HG03196 (cell line): Measurements from ENCODE around the gene MMD2.

Source experiments
- ATAC-seq: cut with Tn5 transposase; IDR thresholded peaks from one replicate; pipeline ENCODE4 v1.9.1; 2021; ENCODE audit not compliant: unreplicated experiment

Gene MMD2

DNA sequence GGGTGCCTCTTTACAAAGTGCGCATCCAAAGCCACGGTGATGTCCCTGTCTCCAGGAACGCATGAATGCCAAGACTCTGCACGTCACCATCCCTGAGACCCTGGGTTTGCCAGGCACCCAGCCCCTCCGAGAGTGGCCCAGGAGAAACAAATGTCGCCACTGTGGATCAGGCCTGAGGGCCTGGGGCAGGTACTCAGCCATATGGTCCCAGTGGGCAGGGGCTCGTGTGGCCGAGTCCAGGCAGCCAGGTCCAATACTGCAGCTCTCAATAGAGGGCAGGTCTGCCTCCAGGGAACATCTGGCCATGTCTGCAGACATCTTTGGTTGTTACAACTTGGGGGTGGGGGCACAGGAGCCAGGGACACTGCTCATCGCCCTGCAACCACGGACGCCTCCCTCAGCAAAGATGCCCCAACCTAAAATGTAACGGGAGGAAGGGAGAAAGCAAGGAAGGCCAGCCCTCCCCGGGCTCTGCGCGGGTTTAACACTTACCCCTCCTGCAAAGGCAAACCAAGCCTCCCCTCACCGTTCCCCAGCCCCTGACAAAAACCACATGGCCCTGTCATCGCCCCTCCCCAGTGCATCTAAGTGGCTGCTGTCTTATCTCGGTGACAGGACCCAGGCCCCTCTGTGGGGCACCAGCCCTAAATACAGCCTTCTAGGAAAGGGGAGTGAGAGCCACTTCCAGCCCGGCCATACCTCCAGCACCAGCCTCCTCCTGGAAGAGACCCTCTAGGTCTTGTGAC is 86.9 kb downstream of the MMD2 start:
- ATAC-seq, result no peak

DNA sequence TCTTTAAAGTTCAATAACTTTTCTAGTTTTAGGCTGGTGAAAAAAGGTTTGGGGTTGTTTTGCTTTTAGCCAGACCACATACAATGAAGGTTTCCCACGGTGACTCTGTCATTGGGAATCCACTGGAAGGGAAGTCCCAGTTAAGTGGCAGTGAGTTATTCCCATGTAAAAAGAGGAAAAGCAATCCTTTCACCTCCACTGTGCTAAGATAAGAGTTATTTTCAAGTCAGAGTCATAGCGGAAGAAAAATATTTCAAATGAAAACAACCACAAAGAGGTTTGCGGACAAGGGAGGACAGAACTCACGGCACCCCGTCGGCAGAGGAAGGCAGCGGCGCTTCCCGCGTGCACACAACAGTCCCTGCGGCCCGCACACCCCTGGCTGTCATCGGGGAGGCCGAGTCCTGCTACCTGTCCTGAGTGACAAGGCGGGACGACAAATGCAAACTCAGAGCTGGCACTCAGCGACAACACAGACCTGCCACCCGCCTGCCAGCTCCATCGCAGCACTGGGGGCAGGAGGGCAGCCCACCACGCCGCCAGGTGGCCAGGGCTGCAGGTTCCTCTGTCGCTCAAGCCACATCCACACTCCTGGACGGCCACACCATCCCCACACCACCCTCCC is 87.8 kb downstream of the MMD2 start:
- ATAC-seq, result no peak

GRCh38 chr7:4868493-4868892 is 90.5 kb downstream of the MMD2 start:
- no peak for ATAC-seq

- ATAC-seq, result no peak
Observed at GRCh38 chr7:4866528-4867496, 92.2 kb downstream of the MMD2 start.

DNA sequence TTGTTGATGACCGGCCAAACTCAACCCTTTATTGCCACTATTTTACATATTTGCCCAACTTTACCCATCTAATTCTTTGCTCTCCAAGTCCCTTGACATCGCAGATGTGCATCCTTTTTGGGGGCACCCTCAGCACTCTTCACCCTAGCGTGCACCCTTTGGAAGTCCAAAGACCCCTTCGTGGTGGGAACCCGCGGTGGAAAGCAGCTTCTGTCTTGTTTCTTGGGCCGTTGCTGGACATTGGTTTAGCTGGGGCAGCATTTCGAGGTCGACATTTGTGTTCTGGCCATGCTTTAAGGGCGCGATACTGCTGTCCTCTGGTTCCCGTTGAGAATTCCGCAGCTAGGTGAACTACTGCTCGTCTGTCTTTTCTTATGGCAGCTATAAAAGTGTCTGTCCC is 96.8 kb downstream of the MMD2 start:
- ATAC-seq, result no peak

DNA sequence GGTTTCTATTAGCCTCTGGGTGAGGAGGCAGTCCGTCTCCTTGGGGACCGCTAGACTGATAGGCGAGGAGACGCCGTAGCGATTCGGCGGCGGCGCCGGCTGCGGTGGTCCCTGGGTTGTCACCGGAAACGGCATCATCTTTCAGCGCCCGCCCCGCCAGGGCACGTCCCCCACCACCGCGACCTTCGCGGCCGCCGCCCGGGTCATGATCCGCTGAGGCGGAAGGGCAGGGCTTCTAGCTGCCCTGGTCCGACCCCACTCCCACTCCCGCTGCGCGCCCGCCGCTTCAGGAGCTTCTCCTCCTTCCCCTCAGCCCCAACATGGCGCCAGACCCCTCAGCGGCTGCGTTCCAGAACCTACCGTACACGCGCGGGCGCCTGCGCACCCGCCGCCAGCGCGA is 97.3 kb downstream of the MMD2 start, which contains the start of gene PAPOLB:
Gene PAPOLB, minus strand, starts transcription at position 358 of the 400 bp plus-strand sequence. Its CDS starts 220 bp downstream, at position 138.
- no peak for ATAC-seq

- no peak for ATAC-seq
Observed at GRCh38 chr7:4861227-4861626, 97.8 kb downstream of the MMD2 start.

DNA sequence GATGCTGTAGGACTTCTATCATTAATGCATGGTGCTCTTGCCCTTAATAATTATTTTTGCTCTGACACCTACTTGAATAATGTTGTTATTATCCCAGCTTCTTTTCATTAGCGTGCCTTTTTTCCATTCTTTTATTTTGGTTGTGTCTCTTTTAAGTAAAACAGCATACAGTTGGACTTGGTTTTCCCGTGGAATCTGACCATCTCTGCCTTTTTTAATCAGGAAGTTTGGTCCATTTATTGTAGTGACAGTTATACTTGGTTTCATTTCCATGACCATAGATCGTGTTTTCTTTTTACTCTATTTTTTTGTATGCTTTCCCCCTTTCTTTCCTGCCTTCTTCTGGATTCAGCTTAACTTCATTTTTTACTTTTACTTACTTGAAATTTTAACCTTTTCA is 101.8 kb downstream of the MMD2 start:
- no peak for ATAC-seq

DNA sequence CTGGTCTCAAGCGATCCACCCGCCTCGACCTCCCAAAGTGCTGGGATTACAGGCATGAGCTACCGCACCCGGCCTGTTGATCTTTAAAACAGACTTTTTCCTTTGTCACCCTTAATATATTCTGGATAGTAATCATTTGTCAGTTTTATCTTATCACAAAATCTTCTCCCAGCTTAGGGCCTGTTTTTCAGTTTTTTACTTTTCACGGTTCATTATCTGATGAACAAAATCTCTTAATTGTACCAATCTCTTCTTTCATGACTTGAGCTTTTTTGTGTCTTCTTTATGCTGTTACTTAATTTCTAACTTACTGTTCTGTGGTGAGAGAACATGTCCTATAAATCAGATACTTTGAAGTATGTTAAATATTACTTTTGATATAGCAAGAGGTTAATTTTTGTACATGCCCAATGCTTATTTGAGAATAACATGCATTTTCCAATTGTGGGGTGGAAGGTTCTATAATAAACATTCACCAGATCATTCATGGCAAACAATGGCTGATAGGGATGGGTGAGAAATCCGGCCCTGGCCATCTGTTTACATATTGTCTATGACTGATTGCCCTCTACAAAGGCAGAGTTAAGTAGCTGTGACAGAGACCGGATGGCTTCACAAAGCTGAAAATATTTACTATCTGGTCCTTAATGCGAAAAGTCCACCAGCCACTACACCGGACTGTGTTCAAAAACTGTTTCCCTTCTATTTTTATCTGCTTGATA is 102.5 kb downstream of the MMD2 start:
- ATAC-seq, result no peak
